Ramos (cell line): Measurements from ENCODE around the gene EFCAB5.
"Not testable (repeated sequence)": the region's sequence is repeated elsewhere in the genome, so short reads cannot be mapped to it uniquely, and the experiment has no call there.

Source experiments
- in situ Hi-C: fragments of 300-500 bp; cut with MboI; formaldehyde crosslinking; loops from one replicate; pipeline ENCODE4 v1.14.3; 2022; ENCODE audit warnings: low sequenced_read_pairs; ENCODE audit not compliant: unreplicated experiment

Gene EFCAB5

DNA sequence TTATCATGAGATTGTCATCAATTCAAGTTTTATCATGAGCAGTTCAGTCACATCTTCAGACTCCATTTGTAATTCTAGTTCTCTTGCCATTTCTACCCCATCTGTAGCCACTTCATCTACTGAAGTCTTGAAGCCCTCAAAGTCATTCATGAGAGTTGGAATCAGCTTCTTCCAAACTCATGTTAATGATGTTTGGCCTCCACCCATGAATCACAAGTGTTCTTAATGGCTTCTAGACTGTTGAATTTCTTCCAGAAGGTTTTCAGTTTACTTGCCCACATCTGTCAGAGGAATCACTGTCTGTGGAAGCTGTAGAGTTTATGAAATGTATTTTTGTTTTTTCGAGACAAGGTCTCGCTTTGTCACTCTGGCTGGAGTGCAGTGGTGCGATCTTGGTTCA, 191.2 kb downstream of the EFCAB5 start:
- in situ Hi-C loops, result no loop called here

DNA sequence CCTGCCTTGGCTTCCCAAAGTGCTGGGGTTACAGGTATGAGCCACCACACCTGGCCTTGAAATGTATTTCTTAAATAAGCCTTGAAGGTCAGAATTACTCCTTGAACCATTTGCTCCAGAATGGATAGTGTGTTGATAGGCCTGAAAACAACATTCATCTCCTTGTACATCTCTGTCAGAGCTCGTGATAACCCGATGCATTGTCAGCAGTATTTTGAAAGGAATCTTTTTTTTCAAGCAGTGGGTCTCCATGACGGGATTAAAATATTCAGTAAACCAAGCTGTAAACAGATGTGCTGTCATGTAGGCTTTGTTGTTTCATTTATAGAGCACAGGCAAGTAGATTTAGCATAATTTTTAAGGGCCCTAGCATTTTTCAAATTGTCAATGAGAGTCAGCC, 191.8 kb downstream of the EFCAB5 start:
- in situ Hi-C loops, result no loop called here

DNA sequence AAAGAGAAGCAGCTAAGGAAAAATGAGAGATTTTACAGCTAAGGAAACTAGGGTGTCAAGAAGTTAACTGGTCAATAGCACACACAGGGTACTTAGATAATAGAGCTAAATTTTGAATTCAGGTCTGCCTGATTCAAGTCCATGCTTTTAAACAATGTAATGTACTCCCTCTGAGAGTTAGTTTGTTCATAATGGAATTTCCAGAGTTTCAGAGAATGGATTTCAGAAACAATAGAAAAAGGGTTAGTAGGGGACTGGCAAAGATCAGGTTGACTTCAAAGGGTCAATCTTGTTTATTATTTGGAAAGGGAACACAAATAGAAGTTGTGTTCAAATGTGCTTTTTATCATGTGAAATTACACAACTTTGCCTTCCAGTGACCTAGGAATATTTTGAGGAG, 193.1 kb downstream of the EFCAB5 start:
- in situ Hi-C loops, result no loop called here

DNA sequence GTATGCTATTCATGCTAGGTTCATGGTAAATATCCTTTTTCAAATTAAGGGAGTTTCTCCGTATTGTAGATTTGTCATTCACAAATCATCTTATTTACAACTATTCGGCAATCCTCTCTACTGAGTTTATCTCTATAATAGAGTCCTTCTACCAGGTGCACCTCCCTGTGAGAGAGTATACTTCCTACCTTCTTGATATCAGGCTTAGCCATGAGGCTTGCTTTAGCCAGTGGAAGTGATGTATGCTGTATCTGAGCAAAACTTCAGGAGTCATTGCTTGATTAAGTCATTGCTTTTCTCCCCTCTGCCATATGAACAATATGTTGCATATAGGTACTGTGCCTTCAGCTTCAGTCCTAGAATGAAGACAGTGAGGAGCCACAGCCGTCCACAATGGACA, 195.7 kb downstream of the EFCAB5 start:
- in situ Hi-C loops, result no loop called here

DNA sequence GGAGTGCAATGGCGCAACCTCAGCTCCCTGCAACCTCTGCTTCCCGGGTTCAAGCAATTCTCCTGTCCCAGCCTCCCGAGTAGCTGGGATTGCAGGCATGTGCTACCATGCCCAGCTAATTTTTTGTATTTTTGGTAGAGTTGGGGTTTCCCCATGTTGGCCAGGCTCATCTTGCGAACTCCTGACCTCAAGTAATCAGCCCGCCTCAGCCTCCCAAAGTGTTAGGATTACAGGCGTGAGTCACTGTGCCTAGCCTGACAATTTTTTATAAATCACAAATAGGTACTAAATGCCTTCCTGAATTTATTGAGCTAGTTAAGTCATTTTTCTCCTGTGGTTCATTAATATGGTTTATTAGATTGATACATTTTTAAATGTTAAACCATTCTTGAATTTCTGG, 206.4 kb downstream of the EFCAB5 start:
- in situ Hi-C loops, result not testable (repeated sequence)

DNA sequence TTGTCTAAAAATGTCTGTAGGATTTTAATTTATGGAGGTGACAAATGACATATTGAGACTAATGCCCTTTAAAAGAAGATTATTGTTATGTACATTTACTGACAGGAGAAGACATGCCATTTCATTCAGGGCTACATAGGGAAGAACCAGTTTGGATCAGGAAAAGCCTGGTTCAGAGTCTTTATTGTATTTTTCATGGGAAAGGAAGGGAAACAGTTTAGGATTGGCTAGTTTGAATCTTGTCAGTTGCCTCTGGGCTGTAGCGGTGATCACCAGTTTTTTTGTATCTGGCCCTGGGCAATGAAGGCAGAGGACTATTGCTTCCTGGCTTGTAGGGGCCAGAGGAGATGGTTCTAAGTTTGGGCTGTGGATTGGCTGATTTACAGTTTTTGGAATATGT, 206.9 kb downstream of the EFCAB5 start:
- in situ Hi-C loops, result no loop called here

DNA sequence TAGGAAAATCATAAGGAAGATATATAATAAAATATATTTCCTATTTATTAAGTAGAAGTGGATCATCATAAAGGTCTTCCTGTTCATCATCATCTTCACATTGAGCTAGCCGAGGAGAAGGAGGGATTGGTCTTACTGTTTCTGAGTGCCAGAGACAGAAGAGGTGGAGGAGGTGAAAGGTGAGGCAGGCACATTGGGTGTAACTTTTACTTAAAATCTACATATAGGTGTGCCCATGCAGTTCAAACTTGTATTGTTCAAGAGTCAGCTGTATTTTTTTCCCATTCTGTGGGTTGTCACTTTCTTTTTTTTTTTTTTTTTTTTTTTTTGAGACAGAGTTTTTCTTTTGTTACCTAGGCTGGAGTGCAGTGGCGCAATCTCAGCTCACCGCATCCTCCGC, 210.0 kb downstream of the EFCAB5 start:
- in situ Hi-C loops, result no loop called here

DNA sequence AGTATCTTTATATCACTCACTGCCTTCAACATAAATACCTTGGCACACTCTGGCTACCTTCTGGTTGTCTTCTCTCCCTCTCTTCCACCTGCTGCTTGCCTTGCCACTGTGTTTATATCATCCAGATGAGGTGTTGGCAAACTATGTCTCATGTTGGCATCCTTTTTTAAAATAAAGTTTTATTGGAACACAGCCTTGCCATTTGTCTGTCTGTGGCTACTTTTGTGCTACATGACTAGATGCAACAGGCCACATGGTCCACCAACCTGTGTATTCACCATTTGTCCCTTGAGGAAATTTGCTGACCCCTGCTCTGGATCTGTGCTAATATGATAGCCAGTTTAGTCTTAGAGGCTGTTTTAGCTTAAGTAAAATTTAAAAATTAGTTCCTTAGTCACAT, 212.0 kb downstream of the EFCAB5 start:
- in situ Hi-C loops, result no loop called here

DNA sequence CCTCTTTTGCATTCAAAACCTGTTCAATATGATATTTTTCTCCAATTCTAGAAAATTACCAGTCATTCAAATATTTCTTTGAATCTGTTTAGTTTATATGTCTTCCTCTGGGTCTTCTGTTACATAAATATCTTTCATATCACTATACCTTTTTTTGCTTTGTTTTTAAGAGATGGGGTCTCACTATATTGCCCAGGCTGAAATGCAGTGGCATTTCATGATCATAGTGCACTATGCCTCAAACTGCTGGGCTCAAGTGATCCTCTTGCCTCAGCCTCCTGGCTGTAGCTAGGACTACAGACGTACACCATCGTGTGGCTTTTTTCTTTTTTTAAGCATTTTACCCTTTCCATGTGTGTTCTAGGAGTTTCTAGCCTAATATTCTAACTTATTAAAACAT, 214.0 kb downstream of the EFCAB5 start:
- in situ Hi-C loops, result no loop called here
